ENCODE data around the gene LRRC45. TPM values are rescaled to one million over a fixed set of nuclear protein-coding genes. Genes with fewer than 3 reads are reported as not detected.

Gene LRRC45
- total and polyA plus RNA-seq, 2 donors (not counting 3 experiments of a cell fraction or from before 2014, with no cell fraction given): 7.6 to 22.9 TPM

- no peaks in the 10 kb centered on the region for H3K27me3 ChIP-seq (ENCODE audit: control insufficient read depth in 2 of 2, insufficient read depth in 2 of 2, low read length in 2 of 2)
- no TSS peak for BruUV-seq (replicated peaks)
- H3K4me1 ChIP-seq (ENCODE audit: control insufficient read depth, extremely low read depth, insufficient read depth, low read length): peaks cover 13% of the 10 kb centered on the region
- H3K27ac ChIP-seq (ENCODE audit: insufficient read depth, low read depth, low read length): no peak overlapping the region
- no peaks in the 10 kb centered on the region for H3K36me3 ChIP-seq (ENCODE audit: control insufficient read depth in 2 of 2, extremely low read depth in 1 of 2, insufficient read depth in 2 of 2, low read length in 2 of 2)
- DNase-seq (ENCODE audit: low read depth, low spot score) (no peak), FAIRE-seq (no peak)
- intact Hi-C loops (cut with micrococcal nuclease) (no loop called here), dilution Hi-C loops (cut with MboI; ENCODE audit: extremely low pct_ligation_motif_present, low sequenced_read_pairs) (no loop called here)
- CTCF ChIA-PET: interaction anchor here (3.5 kb wide), 1 partner anchor 14 kb away, joined by 30 read pairs; no protein-coding TSS in a partner anchor
- H3K9me3 ChIP-seq (replicated peaks; ENCODE audit: control insufficient read depth, insufficient read depth, low read length): no peaks in the 10 kb centered on the region
- POLR2A ChIA-PET: no interaction called here
- no peak overlapping the region for H3K4me3 ChIP-seq (replicated peaks in 1 of 3; ENCODE audit: insufficient read depth in 1 of 3, low read depth in 1 of 3, low read length in 3 of 3)
- H3K79me2 ChIP-seq (ENCODE audit: control insufficient read depth, insufficient read depth, low read length): no peaks in the 10 kb centered on the region
- H3K4me2 ChIP-seq (ENCODE audit: insufficient read depth, low read length): no peak overlapping the region
- TF ChIP-seq POLR2AphosphoS5 (IDR thresholded peaks at IDR 0.05; ENCODE audit: insufficient read depth, low read depth, low read length) (no peak), FOS (IDR thresholded peaks at IDR 0.05; ENCODE audit: borderline replicate concordance, insufficient read depth, low read length) (no peak), MYC (IDR thresholded peaks at IDR 0.05; ENCODE audit: low read depth, low read length) (no peak), GATA2 (IDR thresholded peaks at IDR 0.05; ENCODE audit: insufficient read depth, insufficient read length, low read depth, low read length) (no peak)
- TF ChIP-seq, protein P1, sequence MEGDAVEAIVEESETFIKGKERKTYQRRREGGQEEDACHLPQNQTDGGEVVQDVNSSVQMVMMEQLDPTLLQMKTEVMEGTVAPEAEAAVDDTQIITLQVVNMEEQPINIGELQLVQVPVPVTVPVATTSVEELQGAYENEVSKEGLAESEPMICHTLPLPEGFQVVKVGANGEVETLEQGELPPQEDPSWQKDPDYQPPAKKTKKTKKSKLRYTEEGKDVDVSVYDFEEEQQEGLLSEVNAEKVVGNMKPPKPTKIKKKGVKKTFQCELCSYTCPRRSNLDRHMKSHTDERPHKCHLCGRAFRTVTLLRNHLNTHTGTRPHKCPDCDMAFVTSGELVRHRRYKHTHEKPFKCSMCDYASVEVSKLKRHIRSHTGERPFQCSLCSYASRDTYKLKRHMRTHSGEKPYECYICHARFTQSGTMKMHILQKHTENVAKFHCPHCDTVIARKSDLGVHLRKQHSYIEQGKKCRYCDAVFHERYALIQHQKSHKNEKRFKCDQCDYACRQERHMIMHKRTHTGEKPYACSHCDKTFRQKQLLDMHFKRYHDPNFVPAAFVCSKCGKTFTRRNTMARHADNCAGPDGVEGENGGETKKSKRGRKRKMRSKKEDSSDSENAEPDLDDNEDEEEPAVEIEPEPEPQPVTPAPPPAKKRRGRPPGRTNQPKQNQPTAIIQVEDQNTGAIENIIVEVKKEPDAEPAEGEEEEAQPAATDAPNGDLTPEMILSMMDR (IDR thresholded peaks at IDR 0.05; ENCODE audit: extremely low read depth in 1 of 2, insufficient read depth in 1 of 2, low read depth in 1 of 2, low read length in 2 of 2): no peak
- H2AFZ ChIP-seq (ENCODE audit: low read depth, low read length): no peak overlapping the region
- H3K9ac ChIP-seq (replicated peaks; ENCODE audit: extremely low read depth, insufficient read depth, low read length): no peak overlapping the region
- no peaks in the 10 kb centered on the region for H3K9me1 ChIP-seq (replicated peaks; ENCODE audit: control insufficient read depth, extremely low read depth, insufficient read depth, low read length)
- H4K20me1 ChIP-seq (replicated peaks; ENCODE audit: control insufficient read depth, extremely low read depth, insufficient read depth, low read length): no peaks in the 10 kb centered on the region
These were observed 17.3 kb upstream of the LRRC45 start for GRCh38 chr17:82005701-82006348.

Measured in endothelial cell of umbilical vein (primary cell).